WI38 (cell line): ENCODE measurements around the gene DGAT2.

ENCODE experiments used
- H3K4me3 ChIP-seq: 2 replicates; pipeline ENCODE4 v1.5.1; 2011; ENCODE audit warnings: low read depth, mild to moderate bottlenecking, control low read depth, low read length
- TF ChIP-seq, protein P1 (sequence below): IDR thresholded peaks from 2 replicates; pipeline ENCODE4 v1.5.1; 2012; ENCODE audit warnings: low read depth, mild to moderate bottlenecking, control low read depth, low read length

Gene DGAT2

DNA sequence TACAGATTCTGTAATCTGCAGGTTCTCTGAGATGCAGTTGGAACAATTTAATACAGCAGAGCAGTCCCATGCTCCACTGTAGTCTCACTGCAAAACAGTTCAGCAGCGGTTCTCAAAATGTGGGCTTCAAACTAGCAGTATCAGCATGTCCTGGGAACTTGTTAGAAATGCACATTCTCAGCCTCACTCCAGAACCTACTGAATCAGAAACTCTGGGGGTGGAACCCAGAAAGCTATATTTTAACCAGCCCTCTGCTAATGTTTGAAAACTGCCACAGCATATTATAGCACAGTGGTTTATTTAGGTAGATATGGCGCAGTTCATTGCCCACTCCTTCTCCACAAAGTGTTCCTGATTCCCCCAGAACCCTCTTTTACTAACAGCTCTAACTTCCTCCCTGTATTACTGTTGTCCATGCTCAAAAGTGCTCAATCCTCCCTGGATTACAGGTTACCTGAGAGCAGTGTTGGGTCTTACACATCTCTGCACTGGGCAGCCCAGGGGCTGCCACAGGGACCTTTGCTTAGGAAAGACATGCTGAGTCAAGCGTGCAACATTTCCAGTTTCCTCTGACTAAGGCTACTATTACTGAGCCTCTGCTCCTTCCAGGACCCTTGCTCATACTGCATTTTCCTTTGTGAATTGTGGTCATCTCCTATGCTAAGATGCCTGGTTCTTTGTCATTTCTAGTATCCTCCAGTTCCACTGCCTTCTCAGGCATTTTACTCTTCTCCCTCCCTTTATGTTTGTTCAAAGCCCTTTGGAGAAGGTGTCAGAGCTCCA is 7.7 kb upstream of the DGAT2 start:
- TF ChIP-seq, protein P1, sequence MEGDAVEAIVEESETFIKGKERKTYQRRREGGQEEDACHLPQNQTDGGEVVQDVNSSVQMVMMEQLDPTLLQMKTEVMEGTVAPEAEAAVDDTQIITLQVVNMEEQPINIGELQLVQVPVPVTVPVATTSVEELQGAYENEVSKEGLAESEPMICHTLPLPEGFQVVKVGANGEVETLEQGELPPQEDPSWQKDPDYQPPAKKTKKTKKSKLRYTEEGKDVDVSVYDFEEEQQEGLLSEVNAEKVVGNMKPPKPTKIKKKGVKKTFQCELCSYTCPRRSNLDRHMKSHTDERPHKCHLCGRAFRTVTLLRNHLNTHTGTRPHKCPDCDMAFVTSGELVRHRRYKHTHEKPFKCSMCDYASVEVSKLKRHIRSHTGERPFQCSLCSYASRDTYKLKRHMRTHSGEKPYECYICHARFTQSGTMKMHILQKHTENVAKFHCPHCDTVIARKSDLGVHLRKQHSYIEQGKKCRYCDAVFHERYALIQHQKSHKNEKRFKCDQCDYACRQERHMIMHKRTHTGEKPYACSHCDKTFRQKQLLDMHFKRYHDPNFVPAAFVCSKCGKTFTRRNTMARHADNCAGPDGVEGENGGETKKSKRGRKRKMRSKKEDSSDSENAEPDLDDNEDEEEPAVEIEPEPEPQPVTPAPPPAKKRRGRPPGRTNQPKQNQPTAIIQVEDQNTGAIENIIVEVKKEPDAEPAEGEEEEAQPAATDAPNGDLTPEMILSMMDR, result no peak

DNA sequence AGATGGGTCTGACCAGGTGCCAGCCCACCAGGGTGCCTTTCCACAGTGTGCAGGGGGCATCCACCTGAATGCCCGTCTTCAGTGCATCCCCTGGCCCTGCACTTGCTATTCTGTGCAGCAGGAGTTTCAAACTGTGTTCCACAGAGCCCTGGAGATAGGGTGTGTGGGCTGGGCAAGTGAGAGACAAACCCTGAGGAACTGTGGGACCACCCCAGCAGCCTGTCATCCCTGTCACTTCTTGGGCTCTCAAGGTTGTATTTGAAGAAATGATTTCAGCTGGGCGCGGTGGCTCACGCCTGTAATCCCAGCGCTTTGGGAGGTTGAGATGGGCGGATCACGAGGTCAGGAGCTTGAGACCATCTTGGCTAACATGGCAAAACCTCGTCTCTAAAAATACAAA is 6.4 kb upstream of the DGAT2 start:
- TF ChIP-seq, protein P1, result no peak

More for the DNA sequence above, 7.7 kb upstream of the DGAT2 start:
- H3K4me3 ChIP-seq, result no peak overlapping the region

DNA sequence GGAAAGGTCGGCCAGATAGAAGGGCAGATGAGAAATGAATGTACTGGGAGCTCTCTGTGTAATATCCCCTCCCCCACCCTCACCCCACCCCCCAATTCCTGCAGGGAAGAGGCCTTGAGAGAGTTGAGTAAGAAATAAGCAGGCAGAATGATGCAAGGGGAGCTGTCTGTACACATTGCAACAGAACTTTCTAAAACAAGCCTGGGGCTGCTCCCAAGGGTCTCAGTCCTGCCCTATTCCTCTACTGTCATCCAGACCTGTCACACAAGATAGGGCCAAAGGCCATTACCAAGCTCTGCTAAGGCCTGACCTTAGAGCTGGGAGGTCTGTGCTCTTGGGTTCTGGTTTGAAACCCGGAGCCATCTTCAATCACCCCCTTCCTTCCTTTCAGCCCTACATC is 5.7 kb upstream of the DGAT2 start:
- TF ChIP-seq, protein P1, result no peak
- H3K4me3 ChIP-seq, result no peak overlapping the region

More for the DNA sequence above, 6.4 kb upstream of the DGAT2 start:
- H3K4me3 ChIP-seq, result no peak overlapping the region

DNA sequence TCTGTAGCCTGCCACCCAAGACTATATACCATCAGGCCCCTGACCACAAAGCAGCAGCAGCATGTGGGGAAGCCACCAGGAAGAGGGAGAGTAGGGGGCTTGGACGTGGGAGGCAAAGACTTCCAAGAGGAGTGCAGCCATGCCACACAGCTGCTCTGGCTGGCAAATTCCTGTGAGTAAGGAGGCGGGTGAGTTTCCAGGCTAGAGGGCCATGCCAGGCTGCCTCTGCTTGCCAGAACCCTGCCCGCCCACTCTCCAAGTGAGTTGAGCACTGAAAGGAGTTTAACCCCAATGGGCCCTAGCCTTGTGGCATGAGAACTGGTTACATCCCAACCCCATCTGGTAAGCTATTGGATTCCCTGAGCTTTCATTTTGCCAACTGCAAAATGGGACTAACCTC is 4.7 kb upstream of the DGAT2 start:
- H3K4me3 ChIP-seq, result no peak overlapping the region
- TF ChIP-seq, protein P1, result no peak

DNA sequence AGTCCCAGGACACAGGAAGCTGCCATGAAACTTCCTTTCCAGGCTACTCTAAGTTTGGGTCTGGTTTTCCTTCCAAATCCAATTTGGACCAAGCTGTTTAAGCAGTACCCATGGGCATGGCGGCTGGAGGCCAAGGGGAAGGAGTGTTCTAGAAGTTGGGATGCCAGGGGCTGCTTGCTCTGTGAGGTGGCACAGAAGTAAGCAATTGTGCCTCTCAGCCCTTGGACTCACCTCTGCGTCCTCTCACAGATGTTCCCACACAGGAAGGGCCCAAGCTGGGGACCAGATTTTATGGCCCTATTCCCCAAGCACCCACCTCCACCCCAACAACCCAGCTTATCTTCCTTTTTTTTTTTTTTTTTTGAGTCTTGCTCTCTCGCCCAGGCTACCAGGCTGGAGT is 3.5 kb upstream of the DGAT2 start:
- TF ChIP-seq, protein P1, result no peak
- H3K4me3 ChIP-seq, result no peak overlapping the region

DNA sequence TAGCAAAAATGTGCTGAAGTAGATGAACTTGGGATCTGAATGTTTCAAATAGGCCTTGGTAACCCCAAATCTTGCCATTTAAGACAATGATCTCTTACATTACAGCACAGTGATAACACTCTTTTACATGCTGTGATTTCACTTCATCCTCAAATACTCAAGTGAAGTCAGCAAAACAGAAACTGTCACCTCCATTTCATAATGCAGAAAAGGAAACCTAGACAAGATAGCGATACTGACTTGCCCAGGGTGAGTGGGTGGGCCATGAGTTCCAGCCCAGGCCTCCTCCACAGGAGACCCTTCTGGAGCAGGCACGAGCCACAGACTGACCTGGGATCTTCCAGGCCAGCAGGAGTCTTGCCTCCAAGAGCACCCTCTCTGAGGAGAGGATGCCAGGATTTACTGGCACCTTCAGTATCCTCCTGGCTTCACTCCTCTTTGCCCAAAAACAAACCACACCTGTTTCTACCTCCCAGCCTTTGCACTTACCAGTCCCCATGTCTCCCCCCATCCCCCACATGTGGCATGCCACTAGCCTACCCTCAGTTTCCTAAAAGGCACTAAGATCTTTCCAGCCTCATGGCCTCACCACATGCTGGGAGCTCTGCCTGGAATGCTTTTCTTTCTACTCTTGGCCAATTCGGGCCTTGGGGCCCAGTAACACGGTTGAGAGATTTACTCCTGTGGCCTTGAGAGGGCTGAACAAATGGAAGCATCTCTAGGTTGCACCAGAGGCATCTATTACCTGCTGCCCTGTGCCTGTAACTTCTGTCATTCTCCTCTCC is 1.9 kb upstream of the DGAT2 start:
- TF ChIP-seq, protein P1, result no peak
- H3K4me3 ChIP-seq, result no peak overlapping the region

DNA sequence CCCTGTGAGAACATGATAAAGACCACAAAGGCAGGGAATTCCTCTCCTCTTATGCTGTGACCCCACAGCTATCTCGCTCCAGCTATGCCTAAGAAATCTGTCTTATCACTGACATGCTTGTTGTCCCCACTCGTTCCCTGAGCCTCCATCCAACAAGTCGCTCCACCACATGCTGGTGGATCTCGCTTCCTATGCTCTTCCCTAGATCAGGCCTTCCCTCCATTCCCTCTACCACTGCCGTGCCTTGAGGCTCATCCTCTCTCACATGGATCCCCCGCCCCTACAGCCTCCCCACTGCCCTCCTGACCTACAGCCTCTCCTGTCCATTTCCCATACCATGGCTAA is 1.4 kb upstream of the DGAT2 start:
- H3K4me3 ChIP-seq, result no peak overlapping the region
- TF ChIP-seq, protein P1, result no peak
